ENCODE data around the gene SLC66A2. TPM values are rescaled to one million over a fixed set of nuclear protein-coding genes. Genes with fewer than 3 reads are reported as not detected.
A peak's percentile ranks its signal among the peaks of the same experiment; 100 is the strongest.

Gene SLC66A2
- total RNA-seq, 2 experiments from 2014 or later: 44.5 to 44.8 TPM

GRCh38 chr18:79912409-79912991, 39.0 kb downstream of the SLC66A2 start:
- DNase-seq: peak in 11 of 14 experiments; percentile 16 to 64 (median 30)
- POLR2A ChIA-PET: no interaction called here

GRCh38 chr18:79911344-79912270, 39.8 kb downstream of the SLC66A2 start:
- ChIA-PET POLR2A (interaction anchor here (0.6 kb wide), 1 partner anchor 53 kb away, joined by 6 read pairs; the partner anchor contains the start of gene HSBP1L1), CTCF (no interaction called here)
- peaks cover 4% of the 10 kb centered on the region for H3K27me3 Mint-ChIP-seq
- H3K36me3 Mint-ChIP-seq (ENCODE audit: low read depth): peaks cover 43% of the 10 kb centered on the region
- H3K27me3 ChIP-seq (ENCODE audit: control insufficient read depth in 1 of 2, insufficient read depth in 2 of 2, low read length in 2 of 2): no peaks in the 10 kb centered on the region
- peaks cover 0 to 3% of the 10 kb centered on the region in 2 experiments for H3K9me3 ChIP-seq (ENCODE audit: control insufficient read depth in 1 of 2, insufficient read depth in 1 of 2, low read length in 2 of 2)
- no peak overlapping the region for H3K4me3 Mint-ChIP-seq
- peaks cover 23% of the 10 kb centered on the region for H3K4me1 ChIP-seq (ENCODE audit: insufficient read depth, low read length)
- peaks cover 7% of the 10 kb centered on the region for H3K36me3 ChIP-seq (ENCODE audit: insufficient read depth, low read length)
- TF ChIP-seq CTCF (IDR thresholded peaks at IDR 0.05): no peak
- H3K9me3 Mint-ChIP-seq: no peaks in the 10 kb centered on the region
- DNase-seq (no peak), ATAC-seq (ENCODE audit: poor library complexity) (no peak)
- intact Hi-C loops (cut with DNase I, micrococcal nuclease): loop anchor here in 1 of 2 experiments (10.0 kb wide), 1 partner anchor 53 kb away; the partner anchor contains the start of gene HSBP1L1
- no peak overlapping the region for H3K4me3 ChIP-seq (ENCODE audit: low read length)
- no peak overlapping the region for H3K27ac Mint-ChIP-seq
- no peak overlapping the region for H3K27ac ChIP-seq (ENCODE audit: low read depth in 1 of 2, low read length in 2 of 2)
- peaks cover 25% of the 10 kb centered on the region for H3K4me1 Mint-ChIP-seq (ENCODE audit: low read depth)

More at GRCh38 chr18:79912409-79912991, 39.0 kb downstream of the SLC66A2 start:
- no peak for TF ChIP-seq CTCF (IDR thresholded peaks at IDR 0.05)
- CTCF ChIA-PET: no interaction called here
- Mint-ChIP-seq H3K4me3 (peak overlapping the region; percentile 6), H3K36me3 (ENCODE audit: low read depth) (peaks cover 47% of the 10 kb centered on the region), H3K9me3 (no peaks in the 10 kb centered on the region), H3K27me3 (peaks cover 4% of the 10 kb centered on the region), H3K4me1 (ENCODE audit: low read depth) (peaks cover 25% of the 10 kb centered on the region), H3K27ac (peak overlapping the region; percentile 95)
- intact Hi-C loops (cut with DNase I, micrococcal nuclease): loop anchor here in 1 of 2 experiments (10.0 kb wide), 1 partner anchor 52 kb away; the partner anchor contains the start of gene HSBP1L1
- Histone ChIP-seq H3K27me3 (ENCODE audit: control insufficient read depth in 1 of 2, insufficient read depth in 2 of 2, low read length in 2 of 2) (no peaks in the 10 kb centered on the region), H3K9me3 (ENCODE audit: control insufficient read depth in 1 of 2, insufficient read depth in 1 of 2, low read length in 2 of 2) (peaks cover 0 to 12% of the 10 kb centered on the region in 2 experiments), H3K4me1 (ENCODE audit: insufficient read depth, low read length) (peaks cover 23% of the 10 kb centered on the region), H3K27ac (ENCODE audit: low read depth in 1 of 2, low read length in 2 of 2) (no peak overlapping the region), H3K36me3 (ENCODE audit: insufficient read depth, low read length) (peaks cover 10% of the 10 kb centered on the region), H3K4me3 (ENCODE audit: low read length) (no peak overlapping the region)
- ATAC-seq (ENCODE audit: poor library complexity): peak; percentile 82

- ATAC-seq (ENCODE audit: poor library complexity): no peak
Observed at GRCh38 chr18:79910563-79911343, 40.7 kb downstream of the SLC66A2 start.

More at GRCh38 chr18:79910563-79911343, 40.7 kb downstream of the SLC66A2 start:
- intact Hi-C loops (cut with DNase I, micrococcal nuclease): loop anchor here in 1 of 2 experiments (10.0 kb wide), 1 partner anchor 54 kb away; the partner anchor contains the start of gene HSBP1L1
- Histone ChIP-seq H3K9me3 (ENCODE audit: control insufficient read depth in 1 of 2, insufficient read depth in 1 of 2, low read length in 2 of 2) (no peaks in the 10 kb centered on the region), H3K4me1 (ENCODE audit: insufficient read depth, low read length) (peaks cover 23% of the 10 kb centered on the region), H3K36me3 (ENCODE audit: insufficient read depth, low read length) (peaks cover 5% of the 10 kb centered on the region), H3K4me3 (ENCODE audit: low read length) (no peak overlapping the region), H3K27ac (ENCODE audit: low read depth in 1 of 2, low read length in 2 of 2) (no peak overlapping the region), H3K27me3 (ENCODE audit: control insufficient read depth in 1 of 2, insufficient read depth in 2 of 2, low read length in 2 of 2) (no peaks in the 10 kb centered on the region)
- no peak overlapping the region for H3K27ac Mint-ChIP-seq
- no peaks in the 10 kb centered on the region for H3K9me3 Mint-ChIP-seq
- peaks cover 25% of the 10 kb centered on the region for H3K4me1 Mint-ChIP-seq (ENCODE audit: low read depth)
- TF ChIP-seq CTCF (IDR thresholded peaks at IDR 0.05): no peak
- no peak overlapping the region for H3K4me3 Mint-ChIP-seq
- peaks cover 41% of the 10 kb centered on the region for H3K36me3 Mint-ChIP-seq (ENCODE audit: low read depth)
- POLR2A ChIA-PET: no interaction called here
- DNase-seq: no peak
- peaks cover 4% of the 10 kb centered on the region for H3K27me3 Mint-ChIP-seq
- CTCF ChIA-PET: no interaction called here

Measured in CD4-positive, alpha-beta T cell (primary cell).